ENCODE results near the gene CLCNKA.

The CLCNKA gene

DNA sequence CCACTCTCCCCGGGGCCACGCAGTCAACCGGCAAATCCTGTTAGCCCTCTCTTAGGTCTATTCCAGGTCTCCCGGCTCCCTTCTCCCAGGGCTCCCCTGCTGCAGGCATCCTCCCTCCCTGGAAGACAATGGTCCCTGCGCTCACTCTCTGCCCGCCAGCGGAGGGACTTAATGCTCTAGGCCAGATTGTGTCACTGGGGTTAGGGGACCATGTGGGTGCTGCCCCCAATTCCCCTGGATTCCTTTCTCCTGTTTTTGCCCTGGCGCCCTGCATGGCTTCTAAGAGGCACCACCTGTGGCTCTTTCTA, 43.4 kb downstream of the CLCNKA start:
- DNase-seq, result no peak

- DNase-seq, result no peak
Observed at GRCh38 chr1:16066245-16066644, 44.4 kb downstream of the CLCNKA start.

DNA sequence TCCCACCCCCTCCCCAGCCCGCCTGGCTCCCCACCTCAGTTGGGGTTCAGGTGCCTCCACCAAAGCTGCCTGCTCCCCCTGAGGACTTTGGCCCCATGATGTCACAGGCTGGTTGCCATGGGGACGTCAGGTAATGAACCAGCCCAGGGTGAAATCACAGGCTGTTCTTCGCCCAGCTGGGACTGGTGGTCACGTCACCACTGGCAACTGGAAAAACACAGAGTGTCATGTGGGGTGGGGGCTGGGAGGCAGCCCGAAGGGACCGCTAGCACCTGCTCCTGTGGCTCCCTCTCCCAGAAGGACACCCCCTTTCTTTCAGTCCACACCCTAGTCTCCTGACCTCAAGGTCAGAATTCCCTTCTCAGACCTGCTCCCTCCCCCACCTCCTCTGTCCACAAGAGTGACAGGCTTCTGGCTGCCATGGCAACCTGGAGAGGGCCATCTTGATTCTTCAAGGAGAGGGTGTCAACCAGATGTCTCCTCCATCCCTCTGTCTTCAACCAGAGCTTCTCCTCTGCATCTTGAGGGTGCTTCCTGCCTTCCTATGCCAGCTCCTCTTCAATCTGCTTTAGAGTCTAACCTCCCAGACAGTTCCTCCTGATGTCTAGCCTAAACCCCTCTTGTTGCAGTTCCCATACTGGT, 45.4 kb downstream of the CLCNKA start:
- no peak for DNase-seq

DNA sequence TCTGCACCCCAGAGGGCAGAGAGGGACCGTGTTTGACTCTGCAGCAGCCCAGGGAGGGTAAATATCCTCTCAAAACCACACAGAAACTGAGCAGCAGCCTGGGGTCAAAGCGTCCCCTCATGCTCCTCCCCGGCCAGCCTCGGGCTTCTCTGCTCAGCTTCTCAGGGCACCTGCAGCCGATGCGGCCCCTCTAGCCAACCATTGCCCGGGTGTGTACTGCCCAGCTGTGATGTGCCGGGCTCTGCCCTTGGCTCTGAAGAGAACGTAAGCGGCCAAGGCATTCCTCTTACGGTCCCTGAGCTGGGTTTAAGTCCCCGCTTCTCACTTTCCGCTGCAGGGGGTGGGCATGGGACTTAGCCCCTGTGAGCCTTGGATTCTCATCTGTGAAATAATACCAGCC, 46.1 kb downstream of the CLCNKA start:
- DNase-seq, result no peak

- DNase-seq, result no peak
Observed at GRCh38 chr1:16068356-16069270, 46.8 kb downstream of the CLCNKA start.

GRCh38 chr1:16070640-16071355, 49.0 kb downstream of the CLCNKA start:
- DNase-seq, result no peak

GRCh38 chr1:16071614-16072013, 49.8 kb downstream of the CLCNKA start:
- no peak for DNase-seq

DNA sequence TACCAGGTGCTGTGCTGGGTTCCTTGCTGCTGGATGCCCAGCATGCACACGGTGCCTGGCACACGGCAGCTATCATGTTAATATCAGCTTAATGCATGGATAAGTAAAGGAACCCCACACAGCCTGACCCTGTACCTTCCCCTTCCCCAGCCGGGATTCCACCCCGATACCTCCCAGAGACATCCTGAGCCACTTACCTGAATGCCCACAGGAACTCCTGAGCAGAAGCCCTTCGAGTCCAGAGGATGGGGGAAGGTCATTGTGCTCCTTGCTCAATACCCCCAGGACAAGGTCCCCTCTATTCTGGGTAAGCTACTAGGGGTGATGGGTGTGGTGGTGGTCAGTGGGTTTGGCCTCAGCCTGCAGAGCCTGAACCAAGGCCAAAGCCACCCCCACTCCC, 50.3 kb downstream of the CLCNKA start:
- DNase-seq, result no peak

- no peak for DNase-seq
Observed at GRCh38 chr1:16072616-16073484, 51.0 kb downstream of the CLCNKA start.

- DNase-seq, result no peak
Observed at GRCh38 chr1:16073490-16074119, 51.8 kb downstream of the CLCNKA start, which contains the start of gene FAM131C. Gene FAM131C, minus strand, starts transcription at chr1:16073651. Its CDS starts 209 bp downstream, at chr1:16073442.

DNA sequence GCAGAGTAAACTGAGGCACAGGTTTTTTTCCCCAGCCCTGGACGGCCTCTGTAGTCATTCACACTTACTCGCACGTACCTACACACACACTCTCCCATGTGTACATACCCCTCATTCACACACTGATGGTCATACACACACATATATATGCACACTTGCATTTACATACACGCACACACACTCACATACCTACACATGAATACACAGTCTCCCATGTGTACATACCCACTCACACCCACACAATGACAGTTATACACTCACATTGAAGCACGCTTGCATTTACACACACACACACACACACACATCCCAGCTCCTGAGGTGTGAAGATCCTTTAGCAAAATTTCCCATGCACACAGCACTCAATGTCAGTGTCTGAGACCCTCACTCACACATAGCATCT, 52.4 kb downstream of the CLCNKA start:
- DNase-seq, result no peak

DNA sequence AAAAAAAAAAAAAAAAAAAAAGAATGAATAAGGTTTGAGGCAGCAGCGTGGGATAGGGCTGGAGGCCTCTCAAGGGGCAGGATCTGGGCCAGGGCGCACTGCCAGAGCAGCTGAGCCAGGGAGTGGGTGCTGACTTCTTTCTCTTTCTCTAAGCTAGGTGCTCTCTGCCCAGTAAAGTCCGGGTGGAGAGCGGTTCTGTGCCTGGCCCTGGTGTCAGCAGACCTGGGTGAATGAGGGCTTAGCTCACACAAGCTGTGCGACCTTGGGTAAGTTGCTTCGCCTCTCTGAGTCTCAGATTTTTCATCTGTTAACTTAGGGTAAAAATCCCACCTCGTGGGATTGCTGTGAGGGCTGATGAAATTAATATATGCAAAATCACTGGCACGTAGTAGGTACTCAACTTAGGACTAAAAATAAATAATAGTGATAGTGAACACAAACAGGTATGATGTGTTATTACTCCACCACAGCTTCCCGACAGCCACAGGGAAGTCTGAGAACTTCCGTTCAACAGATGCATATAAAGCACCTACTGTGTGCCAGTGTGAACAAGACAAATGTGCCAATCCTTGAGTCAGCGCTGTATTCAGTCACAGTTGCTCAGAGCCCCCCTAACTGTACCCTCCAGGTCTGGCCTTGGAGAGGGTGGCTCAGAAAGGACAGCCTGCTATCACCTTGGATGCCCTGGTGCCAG, 53.6 kb downstream of the CLCNKA start:
- no peak for DNase-seq

GRCh38 chr1:16076031-16076864, 54.4 kb downstream of the CLCNKA start:
- DNase-seq, result no peak

GRCh38 chr1:16076865-16077238, 55.0 kb downstream of the CLCNKA start:
- no peak for DNase-seq

- no peak for DNase-seq
Observed at GRCh38 chr1:16077406-16078245, 55.8 kb downstream of the CLCNKA start.

DNA sequence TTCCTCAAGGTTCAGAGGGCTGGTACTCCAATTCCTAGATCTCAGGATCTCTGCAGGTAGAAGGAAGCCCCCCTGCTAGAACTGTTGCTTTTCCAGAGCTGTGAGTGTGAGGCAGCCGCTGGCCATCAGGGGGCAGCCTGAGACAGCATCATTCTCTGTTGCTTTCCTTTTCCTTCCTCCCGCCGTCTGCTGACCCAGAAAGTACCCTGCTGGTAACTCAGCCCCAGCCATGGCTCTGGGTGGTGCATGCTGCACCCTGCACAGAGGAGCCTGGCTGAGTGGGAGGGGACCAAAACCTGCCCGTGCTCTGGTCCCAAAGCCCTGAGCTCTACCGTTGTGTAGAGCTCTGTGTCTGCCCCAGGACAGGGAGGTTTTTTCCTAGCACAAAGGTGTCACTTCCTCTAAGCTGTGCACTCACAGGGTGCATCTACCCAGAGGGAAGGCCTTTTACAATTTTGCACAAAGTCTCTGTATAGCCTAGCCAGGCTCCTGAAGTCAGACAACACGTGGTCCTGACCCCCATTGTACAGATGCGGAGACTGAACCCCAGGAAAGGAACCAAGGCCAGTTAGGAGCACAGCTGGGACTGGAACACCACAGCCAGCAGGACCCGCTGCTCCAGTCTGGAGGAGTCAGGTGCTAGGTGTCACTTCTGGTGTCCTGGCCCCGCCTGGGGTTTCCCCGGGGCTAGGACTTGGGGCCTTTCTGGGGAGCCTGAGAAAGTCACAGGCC, 57.3 kb downstream of the CLCNKA start:
- peak; percentile 54 to 69 for DNase-seq

DNA sequence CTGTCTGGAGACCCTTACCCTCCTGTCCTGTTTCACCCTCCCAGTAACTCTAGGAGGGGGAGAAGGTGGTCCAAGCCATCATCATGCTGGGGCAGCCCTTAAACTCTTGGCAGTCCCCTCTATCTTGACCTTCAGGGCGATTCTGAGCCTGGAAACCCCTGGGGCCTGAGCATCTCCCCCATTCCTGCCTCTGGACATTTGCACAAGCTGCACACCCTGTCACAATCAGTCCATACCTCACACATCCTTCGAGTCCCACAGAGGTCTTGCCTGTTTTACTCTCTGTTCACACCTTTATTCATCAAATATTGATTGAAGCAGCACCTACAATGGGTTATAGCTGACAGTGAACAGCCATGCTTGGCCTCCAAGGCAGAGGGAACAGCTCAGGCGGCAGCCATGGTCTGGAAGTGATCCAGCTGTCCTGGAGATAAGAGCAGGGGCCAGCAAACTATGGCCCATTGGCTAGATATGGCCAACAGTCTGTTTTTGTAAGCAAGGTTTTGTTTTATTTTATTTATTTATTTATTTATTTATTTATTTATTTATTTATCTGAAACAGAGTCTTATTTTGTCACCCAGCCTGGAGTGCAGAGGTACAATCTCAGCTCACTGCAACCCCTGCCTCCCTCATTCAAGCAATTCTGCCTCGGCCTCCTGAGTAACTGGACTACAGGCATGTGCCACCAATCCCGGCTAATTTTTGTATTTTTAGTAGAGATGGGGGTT, 58.8 kb downstream of the CLCNKA start:
- no peak for DNase-seq

DNA sequence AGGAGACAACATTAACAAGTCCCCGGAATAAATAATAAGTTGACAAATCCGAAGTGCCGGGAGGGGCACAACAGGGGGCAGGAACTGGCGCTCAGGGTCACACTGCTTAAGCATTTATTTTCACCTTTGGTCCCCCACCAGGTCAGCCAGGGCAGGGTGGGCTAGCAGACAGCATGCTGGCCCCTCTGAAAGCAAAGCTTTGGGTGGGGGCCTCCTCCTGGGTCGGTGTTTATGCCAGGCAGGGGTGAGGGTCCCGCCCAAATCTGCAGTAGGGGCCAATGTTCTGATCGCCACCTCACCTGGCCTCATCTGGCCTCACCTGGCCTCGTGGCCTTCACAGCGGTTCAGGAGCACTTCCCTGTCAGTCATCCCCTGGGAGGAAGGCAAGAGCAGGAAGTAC, 59.8 kb downstream of the CLCNKA start:
- DNase-seq, result no peak
